ENCODE measurements around the gene NLRP7.
"Not testable (repeated sequence)": the region's sequence is repeated elsewhere in the genome, so short reads cannot be mapped to it uniquely, and the experiment has no call there.

Gene NLRP7

DNA sequence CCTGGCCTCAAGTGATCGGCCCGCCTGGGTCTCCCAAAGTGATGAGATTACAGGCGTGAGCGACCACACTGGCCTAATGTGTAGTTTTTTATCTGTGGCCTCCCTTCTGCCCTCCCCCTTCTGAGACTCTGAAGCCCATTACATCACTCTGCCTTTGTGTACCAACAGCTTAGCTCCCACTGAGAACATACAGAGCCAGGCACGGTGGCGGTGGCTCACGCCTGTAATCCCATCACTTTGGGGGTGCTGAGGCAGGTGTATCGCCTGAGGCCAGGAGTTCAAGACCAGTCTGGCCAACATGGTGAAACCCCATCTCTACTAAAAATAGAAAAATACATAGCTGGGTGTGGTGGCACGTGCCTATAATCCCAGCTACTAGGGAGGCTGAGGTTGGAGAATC lies 28.8 kb downstream of the NLRP7 start:
- DNase-seq: no peak

DNA sequence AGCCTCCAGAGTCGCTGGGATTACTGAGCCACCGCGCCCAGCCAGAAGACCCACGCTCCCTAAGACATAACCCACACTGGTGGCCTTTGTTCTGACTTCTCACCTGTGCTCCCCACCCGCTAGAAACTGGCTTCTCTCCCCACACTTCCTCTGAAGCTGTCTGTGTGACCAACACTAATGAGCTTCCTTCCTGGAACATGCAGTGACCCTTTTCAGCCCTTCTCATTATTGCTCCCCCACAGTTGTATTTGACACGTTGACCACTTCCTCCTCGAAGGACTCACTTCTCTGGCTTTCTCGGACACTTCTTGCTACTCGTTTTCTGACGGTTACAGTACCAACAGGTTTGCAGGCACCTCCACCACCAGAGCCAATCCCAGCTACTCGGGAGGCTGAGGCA lies 30.5 kb downstream of the NLRP7 start:
- DNase-seq: no peak

DNA sequence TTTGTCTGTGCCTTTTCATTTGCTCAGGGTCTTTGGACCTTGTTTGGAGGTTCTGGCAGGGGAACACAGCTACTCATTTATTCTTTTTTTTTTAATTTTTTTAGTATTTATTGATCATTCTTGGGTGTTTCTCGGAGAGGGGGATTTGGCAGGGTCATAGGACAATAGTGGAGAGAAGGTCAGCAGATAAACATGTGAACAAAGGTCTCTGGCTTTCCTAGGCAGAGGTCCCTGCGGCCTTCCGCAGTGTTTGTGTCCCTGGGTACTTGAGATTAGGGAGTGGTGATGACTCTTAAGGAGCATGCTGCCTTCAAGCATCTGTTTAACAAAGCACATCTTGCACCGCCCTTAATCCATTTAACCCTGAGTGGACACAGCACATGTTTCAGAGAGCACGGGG lies 39.4 kb downstream of the NLRP7 start:
- DNase-seq: not testable (repeated sequence)

DNA sequence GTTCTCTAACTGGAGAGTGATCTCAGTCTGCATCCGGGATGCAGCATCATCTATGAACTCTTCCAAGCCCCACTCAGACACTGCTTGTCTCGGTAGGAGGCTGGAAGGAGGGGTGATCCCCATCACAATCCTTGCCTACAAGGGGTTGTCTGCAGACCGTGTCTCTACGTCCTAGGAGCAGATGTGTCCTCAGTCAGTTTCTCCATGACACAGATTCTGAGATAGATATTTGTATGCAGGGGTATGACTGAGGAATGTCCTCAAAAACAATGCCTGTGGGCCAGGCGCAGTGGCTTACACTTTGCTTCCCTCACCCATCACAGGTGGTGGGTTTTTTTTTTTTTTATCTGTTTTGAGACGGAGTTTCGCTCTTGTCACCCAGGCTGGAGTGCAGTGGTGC lies 40.5 kb downstream of the NLRP7 start:
- no peak for DNase-seq

DNA sequence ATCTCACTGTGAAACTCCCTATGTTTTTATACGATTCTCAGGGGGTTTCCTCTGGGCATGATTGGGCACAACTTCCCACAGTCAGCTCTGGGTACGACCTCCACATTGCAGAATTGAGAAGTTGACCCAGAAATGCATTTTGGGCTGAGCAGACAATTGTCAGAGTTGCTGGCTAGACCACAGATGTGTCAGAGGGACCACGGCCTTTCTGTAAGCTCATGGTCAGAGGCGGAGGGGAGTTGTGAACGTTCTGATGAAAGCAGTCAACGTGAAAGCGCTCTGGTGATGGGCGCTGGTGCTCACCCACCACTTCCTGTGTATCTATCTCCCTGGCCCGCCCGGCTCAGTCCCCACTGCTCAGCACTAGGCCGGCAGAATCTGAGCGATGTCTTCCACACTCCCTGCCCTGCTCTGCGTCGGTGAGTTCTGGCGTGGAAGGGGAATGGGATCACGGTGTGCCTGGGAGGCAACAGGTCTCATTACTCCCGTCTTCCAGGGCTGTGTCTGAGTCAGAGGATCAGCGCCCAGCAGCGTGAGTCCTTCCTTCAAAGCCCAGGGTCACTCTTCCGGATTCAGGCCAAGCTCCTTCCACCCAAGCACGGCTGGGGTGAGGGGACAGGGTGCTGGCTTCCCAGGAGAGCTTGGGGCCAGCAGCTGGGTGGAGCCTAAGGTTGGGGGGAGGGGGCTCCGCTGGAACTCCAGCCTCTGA lies 41.4 kb downstream of the NLRP7 start, which contains the start of gene NCR1:
NCR1 (plus strand) TSS at position 346 of the 709 bp plus-strand sequence; CDS start at position 386, 40 bp downstream.
- no peak for DNase-seq

DNA sequence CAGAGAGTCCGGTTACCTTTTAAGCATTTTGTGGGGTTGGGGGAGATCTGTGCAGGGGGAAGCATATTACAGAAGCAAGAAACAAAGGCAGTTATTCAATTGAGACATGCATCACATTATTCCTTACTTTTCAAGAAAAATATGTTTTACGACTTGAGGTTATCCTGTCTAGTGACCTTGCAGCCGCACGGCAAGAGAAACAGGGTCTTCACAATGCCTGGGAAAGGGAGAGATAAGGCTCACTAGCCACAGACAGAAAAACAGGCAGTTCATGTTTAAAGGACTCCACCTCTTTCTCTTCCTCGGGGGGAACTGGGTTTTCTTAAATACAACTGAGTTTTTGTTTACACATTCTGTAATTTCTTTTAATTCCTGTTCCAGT lies 41.9 kb downstream of the NLRP7 start:
- no peak for DNase-seq

DNA sequence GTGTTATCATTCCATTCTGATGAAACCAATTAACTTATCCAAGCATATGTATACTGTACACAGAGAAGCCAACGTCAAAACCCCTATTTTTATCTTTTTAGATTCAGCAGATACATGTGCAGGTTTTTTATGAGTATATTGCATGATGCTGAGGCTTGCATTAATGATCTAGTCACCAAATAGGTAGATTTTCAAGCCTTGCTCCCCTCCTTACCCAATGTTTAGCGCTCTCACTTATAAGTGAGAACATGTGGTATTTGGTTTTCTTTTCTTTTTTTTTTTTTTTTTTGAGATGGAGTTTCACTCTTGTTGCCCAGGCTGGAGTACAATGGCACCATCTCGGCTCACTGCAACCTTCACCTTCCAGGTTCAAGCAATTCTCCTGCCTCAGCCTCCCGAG lies 43.1 kb downstream of the NLRP7 start:
- not testable (repeated sequence) for DNase-seq

DNA sequence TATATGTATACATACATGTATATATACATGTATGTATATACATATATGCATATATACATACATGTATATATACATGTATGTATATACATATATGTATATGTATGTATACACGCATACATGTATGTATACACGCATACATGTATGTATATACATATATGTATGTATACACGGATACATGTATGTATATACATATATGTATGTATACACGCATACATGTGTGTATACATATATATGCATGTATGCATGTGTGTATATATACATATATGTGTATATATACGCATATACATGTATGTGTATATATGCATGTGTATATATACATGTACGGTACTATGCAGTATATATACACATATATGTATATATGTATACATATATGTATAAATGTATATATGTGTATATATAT lies 44.0 kb downstream of the NLRP7 start:
- no peak for DNase-seq

DNA sequence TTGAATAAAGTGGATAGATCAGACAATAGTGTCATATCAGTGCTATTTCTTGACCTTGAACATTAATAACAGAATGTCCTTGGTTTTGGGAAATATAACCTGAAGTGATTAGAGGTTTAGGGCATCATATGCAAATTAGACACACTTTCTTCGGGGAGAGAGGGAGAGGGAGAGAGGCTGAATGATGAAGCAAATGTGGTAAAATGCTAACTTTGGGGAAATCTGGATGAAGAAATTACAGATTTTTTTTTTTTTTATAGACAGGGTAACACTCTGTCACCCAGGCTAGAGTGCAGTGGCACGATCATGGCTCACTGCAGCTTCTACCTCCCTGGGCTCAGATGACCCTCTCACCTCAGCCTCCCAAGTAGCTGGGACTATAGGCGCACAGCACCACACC lies 45.3 kb downstream of the NLRP7 start:
- no peak for DNase-seq

DNA sequence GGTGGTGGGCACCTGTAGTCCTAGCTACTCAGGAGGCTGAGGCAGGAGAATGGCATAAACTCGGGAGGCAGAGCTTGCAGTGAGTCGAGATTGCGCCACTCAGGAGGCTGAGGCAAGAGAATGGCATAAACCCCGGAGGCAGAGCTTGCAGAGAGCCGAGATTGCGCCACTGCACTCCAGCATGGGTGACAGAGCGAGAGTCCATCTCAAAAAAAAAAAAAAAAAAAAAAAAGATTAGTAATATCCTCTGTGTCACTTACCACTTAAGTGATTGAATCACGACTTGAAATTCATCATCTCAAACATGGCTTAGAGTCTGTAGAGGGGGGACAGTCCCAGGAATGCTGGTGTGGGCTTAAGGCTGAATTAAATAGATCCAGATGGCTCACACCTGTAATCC lies 46.2 kb downstream of the NLRP7 start:
- not testable (repeated sequence) for DNase-seq

DNA sequence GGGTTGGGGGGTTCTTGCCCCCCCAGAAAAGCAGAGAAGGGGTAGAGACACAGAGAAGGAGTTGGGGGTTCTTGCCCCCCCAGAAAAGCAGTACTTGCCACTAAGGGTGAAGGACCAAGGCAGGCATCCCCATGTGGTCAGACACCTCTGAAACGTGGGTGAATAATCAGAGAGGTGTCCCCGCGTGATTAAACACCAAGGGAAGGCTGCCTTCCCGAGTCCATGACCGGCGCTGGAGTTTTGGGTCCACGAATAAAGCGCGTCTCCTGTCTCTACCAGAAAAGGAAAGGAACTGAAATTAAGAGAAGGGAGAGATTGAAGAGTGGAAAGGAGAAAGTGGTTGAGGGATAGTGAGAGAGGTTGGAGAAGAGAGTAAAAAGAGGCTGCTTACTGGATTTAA lies 47.7 kb downstream of the NLRP7 start:
- not testable (repeated sequence) for DNase-seq

DNA sequence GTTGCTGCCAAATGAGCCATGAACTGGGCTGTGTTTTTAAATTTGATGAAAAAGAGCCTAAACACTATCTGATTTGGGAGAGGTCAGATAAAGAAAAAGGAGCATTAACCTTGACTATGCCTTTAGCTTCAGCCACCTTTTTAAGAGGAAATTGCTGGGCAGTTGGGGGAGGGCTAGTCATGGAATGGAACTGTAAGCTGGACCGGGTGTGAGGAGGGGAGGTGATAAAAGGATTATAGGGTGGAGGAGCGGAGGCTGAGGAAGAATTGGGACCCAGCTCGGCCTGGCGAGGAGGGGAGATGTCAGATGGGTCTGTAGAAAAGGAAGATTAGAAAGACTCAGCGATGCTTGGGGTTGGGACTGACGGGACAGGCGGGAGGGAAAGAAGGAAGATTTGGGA lies 48.6 kb downstream of the NLRP7 start:
- DNase-seq: not testable (repeated sequence)

DNA sequence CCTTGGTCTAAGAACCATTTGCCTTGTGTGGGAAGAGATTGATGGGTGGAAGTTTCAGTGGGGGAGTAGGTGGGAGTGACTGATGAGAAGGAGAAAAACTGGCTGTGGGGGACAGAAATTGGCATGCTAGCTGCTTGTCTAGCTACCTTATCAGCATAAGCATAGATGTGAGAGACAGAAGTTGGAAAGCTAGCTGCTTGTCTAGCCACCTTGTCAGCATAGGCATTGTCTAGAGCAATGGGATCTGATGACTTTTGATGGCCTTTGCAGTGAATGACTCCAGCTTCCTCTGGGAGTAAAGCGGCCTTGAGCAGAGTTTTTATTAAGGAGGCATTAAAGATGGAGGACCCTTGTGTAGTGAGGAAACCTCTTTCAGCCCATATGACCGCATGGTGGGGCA lies 51.3 kb downstream of the NLRP7 start:
- DNase-seq: no peak

DNA sequence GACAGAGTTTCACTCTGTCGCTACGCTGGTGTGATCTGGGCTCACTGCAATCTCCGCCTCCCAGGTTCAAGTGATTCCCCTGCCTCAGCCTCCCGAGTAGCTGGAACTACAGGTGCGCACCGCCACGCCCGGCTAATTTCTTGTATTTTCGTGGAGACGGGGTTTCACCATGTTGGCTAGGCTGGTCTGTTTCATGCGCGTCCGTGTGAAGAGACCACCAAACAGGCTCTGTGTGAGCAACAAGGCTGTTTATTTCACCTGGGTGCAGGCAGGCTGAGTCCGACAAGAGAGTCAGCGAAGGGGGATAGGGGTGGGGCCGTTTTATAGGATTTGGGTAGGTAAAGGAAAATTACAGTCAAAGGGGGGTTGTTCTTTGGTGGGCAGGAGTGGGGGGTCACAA lies 53.2 kb downstream of the NLRP7 start:
- DNase-seq: not testable (repeated sequence)

DNA sequence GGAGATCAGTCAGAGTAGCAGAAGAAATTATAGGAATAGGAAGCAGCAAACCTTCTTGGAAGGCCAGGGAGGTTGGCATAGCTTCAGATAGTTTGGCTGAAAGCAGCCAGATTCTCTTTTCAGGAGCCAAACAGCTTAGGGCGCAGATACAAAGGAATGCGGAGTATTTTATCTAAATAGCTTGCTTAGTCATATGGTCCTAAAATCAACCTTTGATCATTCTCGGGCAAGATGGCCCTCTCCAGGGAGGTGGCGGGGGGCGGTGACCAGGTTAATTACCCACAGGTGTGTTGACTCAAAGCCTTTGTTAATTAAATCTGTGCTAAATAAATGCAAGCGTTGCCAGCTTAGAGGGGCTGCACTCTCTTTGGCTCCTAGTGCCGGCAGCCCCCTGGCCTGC lies 53.9 kb downstream of the NLRP7 start:
- DNase-seq: no peak

DNA sequence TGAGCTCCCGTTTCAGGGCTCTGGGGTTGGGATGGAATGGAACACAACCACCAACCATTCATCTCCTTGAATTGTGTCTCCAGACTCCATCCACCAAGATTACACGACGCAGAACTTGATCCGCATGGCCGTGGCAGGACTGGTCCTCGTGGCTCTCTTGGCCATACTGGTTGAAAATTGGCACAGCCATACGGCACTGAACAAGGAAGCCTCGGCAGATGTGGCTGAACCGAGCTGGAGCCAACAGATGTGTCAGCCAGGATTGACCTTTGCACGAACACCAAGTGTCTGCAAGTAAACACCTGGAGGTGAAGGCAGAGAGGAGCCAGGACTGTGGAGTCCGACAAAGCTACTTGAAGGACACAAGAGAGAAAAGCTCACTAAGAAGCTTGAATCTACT lies 57.8 kb downstream of the NLRP7 start:
- DNase-seq: no peak

DNA sequence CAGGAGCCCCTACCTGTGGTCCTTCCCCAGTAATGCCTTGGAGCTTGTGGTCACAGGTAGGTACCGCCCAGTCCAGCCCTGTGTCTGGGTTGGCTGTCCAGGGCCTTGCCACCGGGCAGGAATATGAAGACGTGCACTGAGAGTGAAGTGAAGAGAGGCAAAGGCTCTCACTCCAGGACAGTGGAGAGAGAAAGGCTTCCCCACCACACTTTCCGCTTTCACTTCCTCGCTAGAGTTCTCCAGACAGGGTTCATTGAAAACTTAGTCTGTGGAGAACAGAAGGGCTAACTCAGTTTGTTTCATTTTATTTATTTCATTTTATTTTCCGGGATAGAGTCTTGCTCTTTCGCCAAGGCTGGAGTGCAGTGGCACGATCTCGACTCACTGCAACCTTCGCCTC lies 59.1 kb downstream of the NLRP7 start:
- no peak for DNase-seq

DNA sequence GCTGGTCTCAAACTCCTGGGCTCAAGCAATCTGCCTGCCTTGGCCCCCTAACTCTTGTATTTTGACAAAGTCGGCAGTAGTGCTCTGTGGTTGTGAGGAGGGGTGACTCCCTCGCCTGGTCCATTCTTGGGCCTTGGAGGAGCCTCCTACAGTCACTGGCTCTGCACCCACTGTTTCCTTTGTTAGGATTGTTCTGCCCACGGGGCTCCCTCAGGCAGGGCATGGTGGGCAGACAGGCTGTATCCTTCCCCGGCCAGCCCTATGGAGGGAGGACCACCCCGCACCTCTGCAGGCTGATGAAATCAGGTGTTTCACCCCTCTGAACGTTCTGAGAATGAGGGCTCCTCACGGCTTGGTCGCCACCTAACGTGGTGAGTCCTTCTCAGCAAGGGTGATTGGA lies 64.1 kb downstream of the NLRP7 start:
- DNase-seq: no peak

DNA sequence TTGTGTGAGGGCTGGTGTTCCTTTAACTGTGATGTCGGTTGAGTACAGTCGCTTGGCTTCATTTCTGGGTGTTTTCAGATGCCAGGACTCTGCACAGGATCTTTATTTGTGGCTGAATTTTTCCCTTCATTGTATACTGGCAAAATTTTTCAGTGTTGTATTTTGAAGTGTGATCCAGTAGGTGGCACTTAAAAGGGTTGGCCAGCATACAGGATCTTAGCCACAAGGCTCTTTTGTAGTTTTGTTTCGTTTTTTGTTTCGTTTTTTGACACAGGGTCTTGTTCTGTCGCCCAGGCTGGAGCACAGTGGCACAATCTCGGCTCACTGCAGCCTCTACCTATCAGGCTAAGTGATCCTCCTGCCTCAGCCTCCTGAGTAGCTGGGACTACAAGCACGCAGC lies 64.6 kb downstream of the NLRP7 start:
- no peak for DNase-seq

DNA sequence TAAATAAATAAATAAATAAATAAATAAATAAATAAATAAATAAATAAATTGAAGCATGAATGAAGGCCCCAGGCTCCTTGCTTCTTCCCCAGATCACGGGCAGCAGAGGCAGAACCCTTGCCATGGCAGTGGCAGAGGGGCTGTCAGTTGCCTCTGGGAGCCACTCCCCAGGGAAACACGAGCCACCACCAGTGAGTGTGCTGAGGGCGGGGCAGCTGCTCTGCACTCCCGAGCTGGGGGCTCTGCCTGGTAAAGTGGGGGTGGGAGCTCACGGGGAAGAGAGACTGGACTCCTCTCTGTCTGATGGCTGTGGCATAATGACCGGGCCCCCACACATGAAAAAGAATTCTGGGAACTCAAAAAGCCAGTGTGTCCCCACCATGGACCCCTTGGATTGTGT lies 65.4 kb downstream of the NLRP7 start:
- DNase-seq: no peak

DNA sequence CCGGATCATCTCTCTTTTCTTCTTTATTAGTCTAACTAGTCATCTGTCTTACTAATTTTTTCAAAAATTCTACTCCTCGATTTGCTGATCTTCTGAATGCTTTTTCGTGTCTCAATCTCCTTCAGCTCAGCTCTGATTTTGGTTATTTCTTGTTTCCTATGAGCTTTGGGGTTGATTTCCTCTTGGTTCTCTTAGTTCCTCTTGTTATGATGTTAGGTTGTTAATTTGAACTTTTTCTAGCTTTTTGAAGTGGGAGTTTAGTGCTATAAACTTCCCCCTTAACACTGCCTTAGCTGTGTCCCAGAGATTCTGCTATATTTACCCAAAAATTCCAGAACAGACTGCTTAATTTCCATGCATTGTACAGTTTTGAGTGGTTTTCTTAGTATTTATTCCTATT lies 69.9 kb downstream of the NLRP7 start:
- DNase-seq: no peak

DNA sequence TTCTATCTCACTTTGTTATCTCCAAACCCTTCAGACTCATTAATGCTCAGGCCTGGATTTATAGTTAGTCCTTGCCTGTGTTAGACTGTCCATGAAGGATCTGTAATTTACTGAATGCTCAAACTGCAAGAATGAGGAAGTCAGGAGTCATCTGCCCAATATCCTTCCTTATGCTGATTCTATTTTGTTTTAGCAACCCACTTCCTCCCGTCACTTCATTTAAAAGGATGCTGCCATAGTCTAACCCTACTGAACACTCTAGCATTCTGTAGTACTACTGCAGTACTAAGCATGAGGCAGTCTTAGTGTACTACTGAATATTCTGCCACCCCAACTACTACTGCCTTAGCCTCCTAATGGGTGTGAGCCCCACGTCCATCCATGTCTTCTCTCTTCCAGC lies 71.8 kb downstream of the NLRP7 start:
- no peak for DNase-seq

DNA sequence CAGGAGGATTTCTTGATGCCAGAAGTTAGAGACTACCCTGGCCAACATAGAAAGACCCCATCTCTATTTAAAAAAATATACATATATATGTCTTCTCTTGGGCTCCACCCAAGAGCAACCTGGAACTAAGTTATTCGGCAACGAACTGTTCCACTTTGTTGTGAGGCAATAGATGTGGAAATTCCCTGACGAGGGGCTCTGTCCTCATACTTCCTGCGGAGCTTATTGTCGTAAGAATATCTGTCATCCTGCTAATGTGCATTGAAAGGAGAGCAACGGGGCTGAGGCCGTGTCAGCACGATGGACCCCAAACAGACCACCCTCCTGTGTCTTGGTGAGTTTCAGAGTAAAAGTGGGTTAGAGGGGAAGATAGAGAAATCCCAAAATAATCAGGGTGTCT lies 73.3 kb downstream of the NLRP7 start, which contains the start of gene FCAR:
FCAR (plus strand) TSS at position 246 of the 400 bp plus-strand sequence; CDS start at position 301, 55 bp downstream.
- DNase-seq: no peak
